HG03139 (cell line): ENCODE data around the gene ARID2.

Experiments used
- ATAC-seq: cut with Tn5 transposase; IDR thresholded peaks from one replicate; pipeline ENCODE4 v1.9.1; 2021; ENCODE audit not compliant: unreplicated experiment

The ARID2 gene

GRCh38 chr12:45729233-45730083, at the start of gene ARID2:
ARID2 (plus strand) TSS chr12:45729706; CDS start chr12:45729837, 131 bp downstream.
- peak; percentile 6 for ATAC-seq

- ATAC-seq, result no peak
Observed at GRCh38 chr12:45680362-45680761, 49.1 kb upstream of the ARID2 start.

- no peak for ATAC-seq
Observed at GRCh38 chr12:45681465-45681864, 48.0 kb upstream of the ARID2 start.

- no peak for ATAC-seq
Observed at GRCh38 chr12:45685680-45686079, 43.8 kb upstream of the ARID2 start.

GRCh38 chr12:45687081-45688015, 42.2 kb upstream of the ARID2 start:
- no peak for ATAC-seq

GRCh38 chr12:45688183-45688582, 41.3 kb upstream of the ARID2 start:
- ATAC-seq, result no peak

GRCh38 chr12:45695035-45695434, 34.5 kb upstream of the ARID2 start:
- no peak for ATAC-seq

GRCh38 chr12:45695606-45696005, 33.9 kb upstream of the ARID2 start:
- no peak for ATAC-seq

- no peak for ATAC-seq
Observed at GRCh38 chr12:45696049-45696448, 33.5 kb upstream of the ARID2 start.

- ATAC-seq, result no peak
Observed at GRCh38 chr12:45697371-45697770, 32.1 kb upstream of the ARID2 start.

GRCh38 chr12:45701296-45701695, 28.2 kb upstream of the ARID2 start:
- ATAC-seq, result no peak

GRCh38 chr12:45703942-45704341, 25.6 kb upstream of the ARID2 start:
- no peak for ATAC-seq

GRCh38 chr12:45704968-45705367, 24.5 kb upstream of the ARID2 start:
- no peak for ATAC-seq

GRCh38 chr12:45705404-45705803, 24.1 kb upstream of the ARID2 start:
- ATAC-seq, result no peak

GRCh38 chr12:45707241-45707857, 22.2 kb upstream of the ARID2 start:
- no peak for ATAC-seq

GRCh38 chr12:45708363-45708762, 21.1 kb upstream of the ARID2 start:
- no peak for ATAC-seq

GRCh38 chr12:45708901-45709300, 20.6 kb upstream of the ARID2 start:
- ATAC-seq, result no peak

- ATAC-seq, result no peak
Observed at GRCh38 chr12:45712319-45712718, 17.2 kb upstream of the ARID2 start.

GRCh38 chr12:45713078-45713477, 16.4 kb upstream of the ARID2 start:
- no peak for ATAC-seq

GRCh38 chr12:45718306-45718705, 11.2 kb upstream of the ARID2 start:
- ATAC-seq, result no peak

- no peak for ATAC-seq
Observed at GRCh38 chr12:45720069-45720468, 9.4 kb upstream of the ARID2 start.
